HL-60/S4 (cell line): ENCODE results near the gene CREG2.
"Not testable (repeated sequence)": the region's sequence is repeated elsewhere in the genome, so short reads cannot be mapped to it uniquely, and the experiment has no call there.

Source experiments
- in situ Hi-C: fragments of 300-500 bp; cut with MboI; formaldehyde crosslinking; loops from 2 replicates; pipeline ENCODE4 v1.14.3; 2022; ENCODE audit warnings: low sequenced_read_pairs

CREG2 gene

GRCh38 chr2:101325425-101325824 lies 61.9 kb downstream of the CREG2 start:
- in situ Hi-C loops, result loop anchor here (25.0 kb wide), 1 partner anchor 1112 kb away; no protein-coding TSS in a partner anchor

DNA sequence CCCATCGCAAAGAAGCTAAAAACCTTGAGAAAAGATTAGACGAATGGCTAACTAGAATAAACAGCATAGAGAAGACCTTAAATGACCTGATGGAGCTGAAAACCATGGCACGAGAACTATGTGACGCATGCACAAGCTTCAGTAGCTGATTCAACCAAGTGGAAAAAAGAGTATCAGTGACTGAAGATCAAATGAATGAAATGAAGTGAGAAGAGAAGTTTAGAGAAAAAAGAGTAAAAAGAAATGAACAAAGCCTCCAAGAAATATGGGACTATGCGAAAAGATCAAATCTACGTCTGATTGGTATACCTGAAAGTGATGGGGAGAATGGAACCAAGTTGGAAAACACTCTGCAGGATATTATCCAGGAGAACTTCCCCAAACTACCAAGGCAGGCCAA lies 70.7 kb downstream of the CREG2 start:
- in situ Hi-C loops, result not testable (repeated sequence)

GRCh38 chr2:101311696-101312017 lies 75.6 kb downstream of the CREG2 start:
- in situ Hi-C loops, result no loop called here

GRCh38 chr2:101310834-101311695 lies 76.2 kb downstream of the CREG2 start:
- in situ Hi-C loops, result no loop called here

GRCh38 chr2:101310090-101310833 lies 77.0 kb downstream of the CREG2 start:
- in situ Hi-C loops, result no loop called here

DNA sequence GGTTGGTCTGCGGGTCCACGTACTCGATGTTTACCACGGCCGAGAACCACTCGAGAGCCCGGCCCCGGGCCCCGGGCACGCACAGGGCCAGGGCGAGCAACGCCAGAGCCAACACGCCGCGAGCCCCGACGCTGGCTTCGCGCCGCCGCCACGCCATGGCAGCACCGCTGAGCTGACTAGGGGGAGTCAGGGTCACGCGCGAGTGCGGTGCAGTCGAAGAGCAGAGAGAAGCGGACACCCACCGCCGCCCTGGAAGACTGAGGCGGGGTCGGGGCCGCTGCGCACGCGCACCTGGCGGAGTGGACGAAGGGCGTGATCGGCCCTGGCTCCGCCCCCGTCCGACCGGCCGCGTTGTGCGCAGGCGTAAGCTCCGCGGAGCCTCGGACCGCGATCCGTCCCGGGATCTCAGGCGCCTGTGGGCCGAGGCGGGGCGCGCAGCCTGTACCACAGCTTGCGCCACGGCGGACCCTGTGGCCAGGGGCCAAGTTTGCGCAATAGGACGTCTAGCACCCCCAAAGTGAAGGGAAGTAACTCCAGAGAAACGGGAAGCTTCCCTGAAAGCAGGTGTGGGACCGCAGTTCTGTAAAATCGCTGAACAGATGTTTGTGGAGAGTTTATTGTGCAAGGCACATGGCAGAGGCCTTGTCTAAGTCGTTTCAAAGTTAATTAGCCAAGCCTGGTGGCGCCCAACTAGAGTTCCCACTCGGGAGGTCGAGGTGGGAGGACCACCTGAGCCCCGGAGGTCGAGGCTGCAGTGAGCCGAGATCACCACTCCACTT lies 78.7 kb downstream of the CREG2 start, which contains the start of gene RNF149:
Gene RNF149 (minus strand): TSS at position 270 of the 779 bp plus-strand sequence. CDS start 113 bp downstream, at position 157.
- in situ Hi-C loops, result no loop called here

GRCh38 chr2:101307950-101308431 lies 79.3 kb downstream of the CREG2 start:
- in situ Hi-C loops, result no loop called here

GRCh38 chr2:101307503-101307902 lies 79.8 kb downstream of the CREG2 start:
- in situ Hi-C loops, result no loop called here

DNA sequence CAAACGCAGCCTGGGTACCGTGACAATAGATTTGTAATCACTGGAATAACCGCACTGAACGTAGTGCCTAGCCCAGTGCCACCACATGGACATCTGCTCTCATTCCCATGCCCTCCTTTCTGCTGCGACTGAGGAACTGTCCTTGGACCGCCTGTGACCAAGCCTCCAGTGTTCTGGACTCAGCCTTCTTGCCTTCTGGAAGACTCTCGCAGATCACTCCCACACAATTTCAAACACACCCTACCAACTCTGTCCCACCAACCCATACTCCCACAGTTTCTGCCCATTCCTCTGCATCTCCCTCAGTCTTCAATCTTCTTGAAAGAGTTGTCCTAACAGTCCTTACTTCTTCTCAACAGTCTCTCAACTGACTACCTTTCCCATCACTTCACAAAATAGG lies 80.9 kb downstream of the CREG2 start:
- in situ Hi-C loops, result no loop called here

DNA sequence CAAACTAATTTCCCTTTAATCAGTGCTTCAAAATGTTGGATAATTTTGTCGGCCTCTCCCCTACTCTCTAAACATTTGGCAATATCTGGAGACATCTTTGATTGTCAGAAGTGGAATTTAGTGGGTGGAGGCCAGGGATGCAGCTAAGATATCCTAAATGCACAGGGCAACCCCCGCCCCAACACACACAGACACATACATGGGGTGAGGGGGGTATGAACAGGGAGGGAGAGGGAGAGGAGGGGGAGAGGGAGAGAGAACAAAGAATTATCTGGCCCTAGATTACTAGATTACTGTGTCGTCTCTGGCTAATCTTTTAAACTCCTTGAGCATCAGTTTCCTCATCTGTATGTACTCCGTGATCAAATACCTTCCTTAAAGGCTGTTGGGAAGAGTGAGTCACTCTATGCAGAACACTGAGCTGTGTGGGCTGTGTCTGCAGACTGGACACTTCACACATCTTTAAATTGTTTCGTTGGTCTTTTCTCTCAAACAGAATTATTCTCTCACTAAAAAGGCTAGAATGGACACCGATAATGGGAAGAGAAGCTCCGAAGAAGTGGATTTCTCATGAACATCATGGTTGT lies 81.7 kb downstream of the CREG2 start:
- in situ Hi-C loops, result no loop called here

DNA sequence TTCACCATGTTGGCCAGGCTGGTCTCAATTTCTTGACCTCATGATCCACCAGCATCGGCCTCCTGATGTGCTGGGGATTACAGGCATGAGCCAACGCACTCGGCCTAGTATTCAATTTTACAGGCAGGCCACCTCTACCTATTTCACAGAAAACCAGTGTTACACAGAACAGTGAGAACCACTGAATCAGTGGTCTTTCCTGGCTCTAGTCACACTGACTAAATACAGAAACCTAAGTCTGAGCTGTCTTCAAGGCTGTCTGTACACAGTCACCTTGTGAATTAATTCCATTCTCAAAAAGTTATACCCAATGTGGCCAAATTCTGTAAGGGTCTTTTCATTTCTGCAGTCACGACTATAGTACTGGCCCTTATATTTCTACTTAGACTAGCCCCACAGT lies 82.3 kb downstream of the CREG2 start:
- in situ Hi-C loops, result no loop called here

- in situ Hi-C loops, result no loop called here
Measured at GRCh38 chr2:101303688-101304087, 83.6 kb downstream of the CREG2 start.

DNA sequence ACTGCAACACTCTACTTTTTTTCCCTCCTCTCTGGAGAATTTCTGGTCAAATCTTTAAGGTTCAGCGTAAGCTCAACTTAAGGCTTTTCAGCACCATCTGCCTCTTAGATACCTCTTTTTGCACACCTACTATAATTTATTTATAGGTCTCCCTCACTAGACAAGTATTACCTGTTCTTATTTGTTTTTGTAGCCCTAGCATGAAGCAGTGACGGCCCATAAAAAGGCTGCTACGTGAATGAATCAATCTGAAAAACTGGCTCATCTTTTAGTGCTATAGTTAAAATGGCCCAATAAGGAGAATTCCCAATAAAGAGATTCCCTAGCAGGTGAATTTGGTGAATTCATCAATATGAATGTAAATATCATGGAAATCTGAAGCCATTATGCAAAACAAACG lies 85.3 kb downstream of the CREG2 start:
- in situ Hi-C loops, result no loop called here

GRCh38 chr2:101300836-101301235 lies 86.5 kb downstream of the CREG2 start:
- in situ Hi-C loops, result no loop called here

DNA sequence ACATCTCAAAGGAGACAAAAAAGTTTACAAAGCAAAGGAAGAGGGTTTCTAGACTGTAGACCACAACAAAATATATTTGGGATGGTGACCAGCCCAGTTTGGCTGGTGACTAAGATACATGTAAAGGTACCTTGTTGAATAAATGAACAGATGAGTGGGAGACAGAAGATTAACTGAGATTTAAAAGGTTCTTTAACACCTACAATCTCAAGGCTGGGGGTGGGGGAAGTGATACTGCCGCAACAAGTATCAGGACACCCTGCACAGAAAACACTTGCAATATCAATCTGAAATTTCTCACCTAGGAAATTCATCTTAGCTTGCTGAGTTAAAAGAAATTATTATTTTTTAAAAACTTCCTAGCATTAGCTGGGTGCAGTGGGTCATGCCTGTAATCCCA lies 87.1 kb downstream of the CREG2 start:
- in situ Hi-C loops, result no loop called here

DNA sequence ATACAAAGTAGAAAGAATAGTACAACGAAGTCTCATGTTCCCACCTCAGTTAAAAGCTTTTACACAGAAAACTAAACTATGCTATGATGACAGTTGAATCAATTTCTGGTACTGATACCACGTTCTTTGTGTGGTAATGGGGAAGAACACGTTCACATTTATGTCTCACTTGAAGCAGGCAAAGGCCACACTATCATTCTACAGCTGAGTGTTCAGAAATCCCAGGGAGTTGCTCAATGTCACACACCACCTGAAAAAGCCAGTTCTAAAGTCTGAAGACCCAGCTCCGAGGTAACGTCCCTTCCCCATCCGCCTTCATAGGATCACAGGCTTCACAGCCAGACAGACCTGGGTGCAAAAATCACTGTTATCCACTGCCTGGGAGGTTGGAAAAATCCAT lies 87.7 kb downstream of the CREG2 start:
- in situ Hi-C loops, result no loop called here

DNA sequence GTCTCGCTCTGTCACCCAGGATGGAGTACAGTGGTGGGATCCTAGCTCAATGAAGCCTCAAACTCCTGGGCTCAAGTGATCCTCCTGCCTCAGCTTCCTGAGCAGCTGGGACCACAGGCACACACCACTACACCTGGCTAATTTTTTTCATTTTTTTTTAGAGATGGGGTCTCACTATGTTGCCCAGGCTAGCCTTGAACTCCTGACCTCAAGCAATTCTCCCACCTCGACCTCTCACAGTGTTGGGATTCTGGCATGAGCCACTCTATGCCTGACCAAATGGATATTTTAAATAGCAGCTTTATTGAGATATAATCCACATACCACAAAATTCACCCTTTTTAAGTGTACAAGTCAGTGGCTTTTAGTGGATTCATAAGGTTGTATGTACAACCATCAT lies 89.9 kb downstream of the CREG2 start:
- in situ Hi-C loops, result no loop called here

DNA sequence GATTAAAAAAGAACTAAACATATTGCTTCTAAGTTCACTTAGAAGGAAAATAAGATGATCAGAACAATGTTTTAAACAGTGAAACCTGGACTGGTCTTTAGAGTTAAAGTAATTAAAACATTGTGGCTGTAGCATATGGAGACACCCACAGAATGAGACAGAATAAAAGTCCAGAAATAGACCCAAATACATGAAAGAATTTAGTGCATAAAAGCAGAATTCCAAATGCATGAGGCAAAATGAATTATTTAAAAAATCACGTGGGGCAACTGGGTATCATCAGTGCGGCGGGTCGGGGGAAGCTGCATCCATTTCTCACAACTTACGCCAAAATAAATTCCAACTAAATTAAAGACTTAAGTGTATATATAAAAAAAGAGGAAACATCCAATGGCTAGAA lies 90.9 kb downstream of the CREG2 start:
- in situ Hi-C loops, result no loop called here

GRCh38 chr2:101295895-101296294 lies 91.4 kb downstream of the CREG2 start:
- in situ Hi-C loops, result no loop called here
